GM19397 (cell line): ENCODE data around the gene GFRA1.

Experiments
- ATAC-seq: cut with Tn5 transposase; IDR thresholded peaks from one replicate; pipeline ENCODE4 v1.9.1; 2021; ENCODE audit warnings: mild to moderate bottlenecking, moderate library complexity; ENCODE audit not compliant: unreplicated experiment

The GFRA1 gene

GRCh38 chr10:116164291-116164690 is 108.7 kb downstream of the GFRA1 start:
- ATAC-seq: no peak

- ATAC-seq: no peak
These were observed 109.5 kb downstream of the GFRA1 start for GRCh38 chr10:116163333-116164131.

GRCh38 chr10:116162851-116163250 is 110.2 kb downstream of the GFRA1 start:
- no peak for ATAC-seq

GRCh38 chr10:116160271-116160670 is 112.7 kb downstream of the GFRA1 start:
- ATAC-seq: no peak

- ATAC-seq: no peak
These were observed 113.8 kb downstream of the GFRA1 start for GRCh38 chr10:116159197-116159596.

GRCh38 chr10:116158036-116158435 is 115.0 kb downstream of the GFRA1 start:
- ATAC-seq: no peak

GRCh38 chr10:116157485-116157884 is 115.5 kb downstream of the GFRA1 start:
- no peak for ATAC-seq

GRCh38 chr10:116156819-116157218 is 116.2 kb downstream of the GFRA1 start:
- no peak for ATAC-seq

- ATAC-seq: no peak
These were observed 117.8 kb downstream of the GFRA1 start for GRCh38 chr10:116155191-116155590.

GRCh38 chr10:116154651-116155050 is 118.4 kb downstream of the GFRA1 start:
- ATAC-seq: no peak

- ATAC-seq: no peak
These were observed 121.9 kb downstream of the GFRA1 start for GRCh38 chr10:116151076-116151475.

GRCh38 chr10:116150606-116151005 is 122.4 kb downstream of the GFRA1 start:
- ATAC-seq: no peak

- no peak for ATAC-seq
These were observed 125.7 kb downstream of the GFRA1 start for GRCh38 chr10:116147147-116147905.

- ATAC-seq: no peak
These were observed 126.5 kb downstream of the GFRA1 start for GRCh38 chr10:116146372-116147140.

GRCh38 chr10:116143673-116144222 is 129.3 kb downstream of the GFRA1 start:
- no peak for ATAC-seq

GRCh38 chr10:116141855-116142254 is 131.2 kb downstream of the GFRA1 start:
- no peak for ATAC-seq

- ATAC-seq: no peak
These were observed 131.8 kb downstream of the GFRA1 start for GRCh38 chr10:116141246-116141645.

GRCh38 chr10:116139886-116140285 is 133.1 kb downstream of the GFRA1 start:
- no peak for ATAC-seq

GRCh38 chr10:116138897-116139296 is 134.1 kb downstream of the GFRA1 start:
- no peak for ATAC-seq

GRCh38 chr10:116136261-116136660 is 136.7 kb downstream of the GFRA1 start:
- no peak for ATAC-seq

- no peak for ATAC-seq
These were observed 138.7 kb downstream of the GFRA1 start for GRCh38 chr10:116134322-116134721.
